HCT116 (cell line): Measurements from ENCODE around the gene FGFR3. TPM values are rescaled to one million over a fixed set of nuclear protein-coding genes. Genes with fewer than 3 reads are reported as not detected.
A peak's percentile ranks its signal among the peaks of the same experiment; 100 is the strongest.

Source experiments
- ATAC-seq: fragments of 200-7000 bp; cut with Tn5 transposase; 2 replicates; pipeline ENCODE4 v1.9.1; 2020; ENCODE audit warnings: mild to moderate bottlenecking, moderate library complexity
- BruUV-seq: library from RNA; stranded (reverse); fragments of 400-500 nt; replicated peaks from 2 replicates; lab custom pipeline; 2021; lab: Mats Ljungman, UMichigan
- CTCF ChIA-PET: fragments of 300-600 bp; sonication (Branson Sonifier 250); formaldehyde crosslinking; loops from one replicate; lab custom pipeline; 2021; ENCODE audit warnings: antibody characterized with exemption; lab: Charles Lee
- POLR2A ChIA-PET: fragments of 300-600, 350-600 bp; sonication (Branson Sonifier 250); formaldehyde crosslinking; loops from one replicate; lab custom pipeline; 2021; ENCODE audit warnings: antibody characterized with exemption; lab: Charles Lee
- RAD21 ChIA-PET, 2 experiments: fragments of 300-600 bp; sonication (Branson Sonifier 250); formaldehyde crosslinking; loops; one replicate each; lab custom pipeline; 2023; ENCODE audit warnings: low total read pairs in 2 of 2; ENCODE audit not compliant: uncharacterized antibody in 2 of 2, unreplicated experiment in 2 of 2, low non-redundant PET in 1 of 2; lab: Charles Lee
- DNase-seq: peaks from one replicate; pipeline ENCODE4 v3.0.0-alpha.2; 2010; ENCODE audit warnings: low read depth, low spot score
- H2AFZ ChIP-seq: fragments of 200-600 bp; shearing (Covaris generic), sonication (generic); 2 replicates; pipeline ENCODE4 v1.6.1; 2017; ENCODE audit warnings: low read depth, mixed run types, mixed read lengths, antibody characterized with exemption, low read length; ENCODE audit not compliant: poor library complexity, severe bottlenecking
- H3K27ac ChIP-seq: 2 replicates; pipeline ENCODE4 v1.5.1; 2012; ENCODE audit warnings: low read depth, low read length
- H3K27me3 ChIP-seq: fragments of 200-600 bp; sonication (generic); 2 replicates; pipeline ENCODE4 v1.6.1; 2016; ENCODE audit warnings: mixed run types, low read length, mixed read lengths; ENCODE audit not compliant: insufficient read depth
- H3K36me3 ChIP-seq, 2 experiments: fragments of 200-500 bp in 1 of 2; fragments of 200-600 bp in 1 of 2; sonication (Bioruptor generic) in 1 of 2; sonication (generic) in 1 of 2; 2 replicates each; pipeline versions ENCODE4 v1.5.1 to v1.6.1; 2014 to 2016; ENCODE audit warnings: low read length in 2 of 2, inconsistent platforms in 1 of 2, mixed read lengths in 1 of 2, mixed run types in 1 of 2; ENCODE audit not compliant: insufficient read depth in 2 of 2, control insufficient read depth in 1 of 2
- H3K4me1 ChIP-seq, 2 experiments: fragments of 200-600 bp in 1 of 2; sonication (generic) in 1 of 2; 2 replicates each; pipeline versions ENCODE4 v1.5.1 to v1.6.1; 2012 to 2017; ENCODE audit warnings: low read length in 2 of 2, inconsistent platforms in 1 of 2, mild to moderate bottlenecking in 1 of 2, mixed read lengths in 1 of 2, mixed run types in 1 of 2, moderate library complexity in 1 of 2; ENCODE audit not compliant: insufficient read depth in 2 of 2, control insufficient read depth in 1 of 2
- H3K4me2 ChIP-seq: fragments of 200-600 bp; sonication (generic); 2 replicates; pipeline ENCODE4 v1.6.1; 2017; ENCODE audit warnings: mixed run types, low read length, mixed read lengths
- H3K4me3 ChIP-seq, 2 experiments: fragments of 200-600 bp in 1 of 2; sonication (generic) in 1 of 2; replicated peaks in 1 of 2; 2 replicates each; pipeline ENCODE4 v1.5.1; 2011 to 2016; ENCODE audit warnings: low read length in 2 of 2, control low read depth in 1 of 2, low read depth in 1 of 2, mild to moderate bottlenecking in 1 of 2, mixed read lengths in 1 of 2, mixed run types in 1 of 2
- H3K79me2 ChIP-seq: fragments of 200-600 bp; sonication (generic); 2 replicates; pipeline ENCODE4 v1.6.1; 2017; ENCODE audit warnings: mild to moderate bottlenecking, mixed run types, low read length, moderate library complexity, mixed read lengths; ENCODE audit not compliant: insufficient read depth
- H3K9ac ChIP-seq: fragments of 200-600 bp; sonication (generic); 2 replicates; pipeline ENCODE4 v1.6.1; 2016; ENCODE audit warnings: low read length, mixed read lengths
- H3K9me2 ChIP-seq: fragments of 200-600 bp; sonication (generic), shearing (Covaris generic); 2 replicates; pipeline ENCODE4 v1.6.1; 2017; ENCODE audit warnings: mixed run types, mild to moderate bottlenecking, moderate library complexity; ENCODE audit not compliant: insufficient read depth
- H3K9me3 ChIP-seq, 2 experiments: fragments of 200-500 bp in 1 of 2; fragments of 200-600 bp in 1 of 2; sonication (Bioruptor generic) in 1 of 2; sonication (generic) in 1 of 2; 2 replicates each; pipeline ENCODE4 v1.6.1; 2014 to 2017; ENCODE audit warnings: low read length in 2 of 2, mixed read lengths in 2 of 2, inconsistent platforms in 1 of 2, low read depth in 1 of 2, mild to moderate bottlenecking in 1 of 2, mixed run types in 1 of 2, moderate library complexity in 1 of 2; ENCODE audit not compliant: control insufficient read depth in 1 of 2, insufficient read depth in 1 of 2
- H4K20me1 ChIP-seq: fragments of 200-600 bp; sonication (generic), shearing (Covaris generic); 2 replicates; pipeline ENCODE4 v1.6.1; 2017; ENCODE audit warnings: mixed run types, mild to moderate bottlenecking, moderate library complexity; ENCODE audit not compliant: insufficient read depth
- EGR1 ChIP-seq: IDR thresholded peaks from 2 replicates; pipeline ENCODE4 v1.6.1; 2012; ENCODE audit warnings: low read depth
- EZH2 ChIP-seq: fragments of 200-600 bp; sonication (generic); IDR thresholded peaks from 2 replicates; pipeline ENCODE4 v1.6.1; 2017; ENCODE audit warnings: antibody characterized with exemption, mixed run types
- RAD21 ChIP-seq: IDR thresholded peaks from 2 replicates; pipeline ENCODE4 v1.6.1; 2012; ENCODE audit warnings: low read depth, mild to moderate bottlenecking
- SIN3A ChIP-seq: IDR thresholded peaks from 2 replicates; pipeline ENCODE4 v1.6.1; 2012; ENCODE audit warnings: low read depth
- ZFX ChIP-seq: fragments of 450-650 bp; IDR thresholded peaks from 2 replicates; pipeline ENCODE4 v1.6.1; 2017
- intact Hi-C: fragments of 100-400 bp; cut with micrococcal nuclease; formaldehyde crosslinking; loops from 2 replicates; pipeline ENCODE4 v1.10.0; 2022
- total RNA-seq: library from RNA; stranded (reverse); gene quantifications from one replicate; pipeline ENCODE4 v1.2.1, GENCODE V29; 2021; ENCODE audit not compliant: unreplicated experiment

The FGFR3 gene
- total RNA-seq, 1 experiment from 2014 or later, result 31.7 TPM

DNA sequence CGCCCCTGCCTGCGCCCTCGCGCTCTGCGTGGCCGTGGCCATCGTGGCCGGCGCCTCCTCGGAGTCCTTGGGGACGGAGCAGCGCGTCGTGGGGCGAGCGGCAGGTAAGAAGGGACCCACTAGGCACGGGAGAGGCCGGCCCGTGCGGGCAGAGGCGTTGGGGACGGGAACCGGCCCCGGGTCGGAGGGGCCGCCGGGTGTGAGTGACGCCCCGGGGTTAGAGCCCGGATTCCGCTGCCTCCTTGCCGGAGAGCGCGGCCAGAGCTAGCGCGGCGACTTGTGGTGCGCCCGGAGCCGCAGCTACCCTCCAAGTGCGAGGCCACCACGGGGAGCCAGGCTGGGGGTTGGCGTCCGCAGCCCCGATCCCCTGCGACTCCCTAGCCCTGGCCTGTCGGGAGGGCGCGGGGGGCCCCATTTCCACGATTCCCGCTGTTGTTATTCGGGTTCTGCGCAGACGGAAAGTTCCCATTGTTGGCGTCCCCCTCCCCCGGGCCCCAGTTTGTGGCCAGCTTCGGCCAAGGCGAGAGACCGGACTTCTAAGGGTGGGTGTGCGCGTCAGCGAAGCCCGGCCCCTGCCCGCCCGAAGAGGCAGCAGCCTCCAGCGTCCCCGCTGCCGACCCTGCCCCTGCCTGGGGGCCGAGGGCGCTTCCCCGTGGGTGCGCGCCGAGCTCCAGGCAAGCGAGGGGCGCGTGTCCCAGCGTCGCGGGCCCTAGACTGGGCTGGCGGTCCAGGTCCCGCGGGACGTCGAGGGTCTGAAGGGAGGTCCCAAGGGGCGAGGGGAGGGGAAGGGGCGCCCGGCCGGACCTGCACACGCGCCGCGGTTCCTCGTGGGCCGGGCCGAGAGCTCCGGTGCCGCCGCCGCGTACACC, 1.1 kb downstream of the FGFR3 start:
- TF ChIP-seq SIN3A (no peak), EZH2 (no peak), EGR1 (peak; percentile 39; the same call in 1 of the 2 replicates)
- Histone ChIP-seq H3K79me2 (peaks cover 15% of the 10 kb centered on the region; the same call in 1 of the 2 replicates), H3K4me2 (peak overlapping the region; percentile 98), H3K4me3 (peak overlapping the region; percentile 61 to 80), H3K9me3 (no peaks in the 10 kb centered on the region), H2AFZ (no peak overlapping the region), H4K20me1 (no peaks in the 10 kb centered on the region), H3K27ac (peak overlapping the region; percentile 75; the same call in 1 of the 2 replicates), H3K9me2 (no peaks in the 10 kb centered on the region), H3K4me1 (peaks cover 6 to 19% of the 10 kb centered on the region in 2 experiments; a peak in 3 of 4 replicates), H3K36me3 (peaks cover 0 to 4% of the 10 kb centered on the region in 2 experiments; a peak in 1 of 4 replicates), H3K27me3 (no peaks in the 10 kb centered on the region), H3K9ac (peak overlapping the region; percentile 68)
- ChIA-PET RAD21 (no interaction called here), POLR2A (interaction anchor here (1.7 kb wide), 1 partner anchor 26 kb away, joined by 5 read pairs; no protein-coding TSS in a partner anchor), CTCF (no interaction called here)
- DNase-seq (no peak), ATAC-seq (peak; percentile 18)
- BruUV-seq, result no TSS peak
- intact Hi-C loops, result no loop called here

DNA sequence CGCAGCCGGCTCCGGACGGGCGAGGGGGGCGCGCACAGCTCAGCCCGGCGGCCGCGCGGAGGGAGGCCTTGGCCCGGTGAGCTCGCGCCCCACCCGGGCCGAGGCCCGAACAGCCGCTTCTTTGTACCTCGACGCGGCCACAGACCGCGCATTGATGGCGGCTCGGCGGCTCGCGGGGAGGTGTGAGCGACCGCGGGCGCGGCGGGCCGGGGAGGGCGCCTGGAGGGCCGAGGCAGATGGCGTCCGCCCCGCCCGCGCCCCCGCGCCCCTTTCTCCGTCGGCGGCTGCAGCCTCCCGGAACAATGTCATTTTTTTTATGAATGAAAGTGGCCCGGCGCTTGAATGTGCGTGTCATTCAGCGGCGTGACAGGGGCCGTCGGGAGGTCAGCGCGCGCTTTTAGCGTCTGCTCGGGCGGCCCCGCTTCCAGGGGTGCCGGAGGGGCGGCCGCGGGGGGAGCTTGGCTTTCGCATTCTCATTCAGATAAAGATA, 1.8 kb downstream of the FGFR3 start:
- H3K4me1 ChIP-seq, result peaks cover 6 to 19% of the 10 kb centered on the region in 2 experiments; a peak in 3 of 4 replicates
- H3K79me2 ChIP-seq, result peaks cover 15% of the 10 kb centered on the region; the same call in 1 of the 2 replicates
- no peak for TF ChIP-seq RAD21
- peak; percentile 29; the same call in 1 of the 2 replicates for TF ChIP-seq ZFX
- H3K27me3 ChIP-seq, result no peaks in the 10 kb centered on the region
- H3K4me3 ChIP-seq, result peak overlapping the region; percentile 61 to 80
- H3K9me2 ChIP-seq, result no peaks in the 10 kb centered on the region
- H3K27ac ChIP-seq, result peak overlapping the region; percentile 75; the same call in 1 of the 2 replicates
- ChIA-PET RAD21 (no interaction called here), POLR2A (interaction anchor here (1.7 kb wide), 1 partner anchor 27 kb away, joined by 5 read pairs; no protein-coding TSS in a partner anchor), CTCF (interaction anchor here (0.6 to 0.7 kb wide), 2 partner anchors 10 to 254 kb away, joined by 3 to 4 read pairs; no protein-coding TSS in a partner anchor)
- no peak overlapping the region for H2AFZ ChIP-seq
- intact Hi-C loops, result no loop called here
- H3K9ac ChIP-seq, result peak overlapping the region; percentile 68
- BruUV-seq, result no TSS peak
- no peaks in the 10 kb centered on the region for H4K20me1 ChIP-seq
- DNase-seq (no peak), ATAC-seq (peak; percentile 16)
- peaks cover 0 to 4% of the 10 kb centered on the region in 2 experiments; a peak in 1 of 4 replicates for H3K36me3 ChIP-seq
- H3K9me3 ChIP-seq, result no peaks in the 10 kb centered on the region
- H3K4me2 ChIP-seq, result peak overlapping the region; percentile 98
